ENCODE results near the gene NDP.
"Not testable (repeated sequence)": the region's sequence is repeated elsewhere in the genome, so short reads cannot be mapped to it uniquely, and the experiment has no call there.

Gene NDP

GRCh38 chrX:43969504-43970501, 3.4 kb downstream of the NDP start:
- DNase-seq: no peak

GRCh38 chrX:43968359-43968781, 4.8 kb downstream of the NDP start:
- no peak for DNase-seq

- DNase-seq: no peak
Observed at GRCh38 chrX:43964936-43965335, 8.3 kb downstream of the NDP start.

GRCh38 chrX:43963726-43964125, 9.5 kb downstream of the NDP start:
- no peak for DNase-seq

GRCh38 chrX:43962636-43963035, 10.6 kb downstream of the NDP start:
- DNase-seq: no peak

GRCh38 chrX:43961699-43962098, 11.5 kb downstream of the NDP start:
- DNase-seq: no peak

- DNase-seq: peak; percentile 10
Observed at GRCh38 chrX:43958529-43958928, 14.7 kb downstream of the NDP start.

- no peak for DNase-seq
Observed at GRCh38 chrX:43956034-43956433, 17.2 kb downstream of the NDP start.

- DNase-seq: no peak
Observed at GRCh38 chrX:43953218-43953617, 20.0 kb downstream of the NDP start.

- DNase-seq: no peak
Observed at GRCh38 chrX:43949669-43950068, 23.5 kb downstream of the NDP start.

- no peak for DNase-seq
Observed at GRCh38 chrX:43940816-43941474, 32.2 kb downstream of the NDP start.

- no peak for DNase-seq
Observed at GRCh38 chrX:43939187-43939926, 33.8 kb downstream of the NDP start.

- DNase-seq: not testable (repeated sequence)
Observed at GRCh38 chrX:43922032-43922431, 51.2 kb downstream of the NDP start.

GRCh38 chrX:43910772-43911171, 62.4 kb downstream of the NDP start:
- not testable (repeated sequence) for DNase-seq

- no peak for DNase-seq
Observed at GRCh38 chrX:43910012-43910411, 63.2 kb downstream of the NDP start.

- DNase-seq: no peak
Observed at GRCh38 chrX:43909141-43909540, 64.0 kb downstream of the NDP start.

- DNase-seq: no peak
Observed at GRCh38 chrX:43899878-43900815, 73.0 kb downstream of the NDP start.

Measured in NCI-H187 treated with DMSO at 0.1 percent for 48 hours (cell line).